ENCODE results near the gene ACTR3. TPM values are rescaled to one million over a fixed set of nuclear protein-coding genes. Genes with fewer than 3 reads are reported as not detected.

Gene ACTR3
- total RNA-seq, 1 donor from 2014 or later: 172 TPM

GRCh38 chr2:113863144-113863543, 26.7 kb upstream of the ACTR3 start:
- Mint-ChIP-seq H3K36me3 (ENCODE audit: low read depth) (no peaks in the 10 kb centered on the region), H3K27ac (ENCODE audit: unreplicated experiment) (no peak overlapping the region), H3K27me3 (ENCODE audit: low read depth) (peaks cover 6% of the 10 kb centered on the region), H3K4me3 (no peak overlapping the region), H3K4me1 (peaks cover 5% of the 10 kb centered on the region), H3K9me3 (no peaks in the 10 kb centered on the region)
- no peak for DNase-seq (ENCODE audit: low read depth, low spot score)
- TF ChIP-seq, protein P1, sequence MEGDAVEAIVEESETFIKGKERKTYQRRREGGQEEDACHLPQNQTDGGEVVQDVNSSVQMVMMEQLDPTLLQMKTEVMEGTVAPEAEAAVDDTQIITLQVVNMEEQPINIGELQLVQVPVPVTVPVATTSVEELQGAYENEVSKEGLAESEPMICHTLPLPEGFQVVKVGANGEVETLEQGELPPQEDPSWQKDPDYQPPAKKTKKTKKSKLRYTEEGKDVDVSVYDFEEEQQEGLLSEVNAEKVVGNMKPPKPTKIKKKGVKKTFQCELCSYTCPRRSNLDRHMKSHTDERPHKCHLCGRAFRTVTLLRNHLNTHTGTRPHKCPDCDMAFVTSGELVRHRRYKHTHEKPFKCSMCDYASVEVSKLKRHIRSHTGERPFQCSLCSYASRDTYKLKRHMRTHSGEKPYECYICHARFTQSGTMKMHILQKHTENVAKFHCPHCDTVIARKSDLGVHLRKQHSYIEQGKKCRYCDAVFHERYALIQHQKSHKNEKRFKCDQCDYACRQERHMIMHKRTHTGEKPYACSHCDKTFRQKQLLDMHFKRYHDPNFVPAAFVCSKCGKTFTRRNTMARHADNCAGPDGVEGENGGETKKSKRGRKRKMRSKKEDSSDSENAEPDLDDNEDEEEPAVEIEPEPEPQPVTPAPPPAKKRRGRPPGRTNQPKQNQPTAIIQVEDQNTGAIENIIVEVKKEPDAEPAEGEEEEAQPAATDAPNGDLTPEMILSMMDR (conservative IDR thresholded peaks at IDR 0.05): no peak

- peaks cover 5% of the 10 kb centered on the region for H3K4me1 Mint-ChIP-seq
- TF ChIP-seq, protein P1 (conservative IDR thresholded peaks at IDR 0.05): no peak
- H3K4me3 Mint-ChIP-seq: no peak overlapping the region
- no peaks in the 10 kb centered on the region for H3K36me3 Mint-ChIP-seq (ENCODE audit: low read depth)
- H3K9me3 Mint-ChIP-seq: peaks cover 5% of the 10 kb centered on the region
- DNase-seq (ENCODE audit: low read depth, low spot score): no peak
- peaks cover 6% of the 10 kb centered on the region for H3K27me3 Mint-ChIP-seq (ENCODE audit: low read depth)
- no peak overlapping the region for H3K27ac Mint-ChIP-seq (ENCODE audit: unreplicated experiment)
These were observed 22.3 kb upstream of the ACTR3 start for GRCh38 chr2:113867571-113867970.

- peaks cover 6% of the 10 kb centered on the region for H3K27me3 Mint-ChIP-seq (ENCODE audit: low read depth)
- H3K27ac Mint-ChIP-seq (ENCODE audit: unreplicated experiment): no peak overlapping the region
These were observed 20.6 kb upstream of the ACTR3 start for GRCh38 chr2:113869253-113869652.

GRCh38 chr2:113872201-113872600, 17.7 kb upstream of the ACTR3 start:
- Mint-ChIP-seq H3K27me3 (ENCODE audit: low read depth) (peaks cover 6% of the 10 kb centered on the region), H3K4me1 (peaks cover 4% of the 10 kb centered on the region), H3K9me3 (peaks cover 5% of the 10 kb centered on the region), H3K4me3 (no peak overlapping the region), H3K36me3 (ENCODE audit: low read depth) (no peaks in the 10 kb centered on the region), H3K27ac (ENCODE audit: unreplicated experiment) (no peak overlapping the region)
- TF ChIP-seq, protein P1 (conservative IDR thresholded peaks at IDR 0.05): no peak
- no peak for DNase-seq (ENCODE audit: low read depth, low spot score)

More at GRCh38 chr2:113869253-113869652, 20.6 kb upstream of the ACTR3 start:
- no peak for DNase-seq (ENCODE audit: low read depth, low spot score)
- Mint-ChIP-seq H3K36me3 (ENCODE audit: low read depth) (no peaks in the 10 kb centered on the region), H3K4me3 (no peak overlapping the region), H3K4me1 (peaks cover 5% of the 10 kb centered on the region), H3K9me3 (peaks cover 5% of the 10 kb centered on the region)
- TF ChIP-seq, protein P1 (conservative IDR thresholded peaks at IDR 0.05): no peak

DNA sequence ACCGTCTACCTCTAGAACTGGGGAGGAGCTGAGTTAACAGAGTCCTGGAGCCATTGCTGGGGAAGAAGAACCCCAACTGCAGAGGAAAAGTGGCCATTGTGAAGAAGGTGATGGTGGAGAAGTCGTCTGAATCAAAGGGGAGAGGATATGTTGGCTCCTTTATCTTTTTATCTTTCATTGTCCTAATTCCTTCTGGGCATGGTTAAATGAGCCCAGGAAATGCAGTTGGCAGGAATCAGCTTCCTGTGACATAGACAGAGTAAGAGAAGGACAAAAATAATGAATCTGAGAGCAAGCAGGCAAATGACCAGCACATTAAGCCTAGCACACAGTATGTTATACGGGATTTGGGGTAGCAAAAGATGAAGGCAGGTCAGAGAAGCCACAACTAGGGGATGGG, 16.0 kb upstream of the ACTR3 start:
- H3K4me1 Mint-ChIP-seq: no peaks in the 10 kb centered on the region
- H3K9me3 Mint-ChIP-seq: peaks cover 5% of the 10 kb centered on the region
- H3K27me3 Mint-ChIP-seq (ENCODE audit: low read depth): no peaks in the 10 kb centered on the region
- no peak overlapping the region for H3K27ac Mint-ChIP-seq (ENCODE audit: unreplicated experiment)
- TF ChIP-seq, protein P1 (conservative IDR thresholded peaks at IDR 0.05): no peak
- DNase-seq (ENCODE audit: low read depth, low spot score): no peak
- no peak overlapping the region for H3K4me3 Mint-ChIP-seq
- H3K36me3 Mint-ChIP-seq (ENCODE audit: low read depth): no peaks in the 10 kb centered on the region

DNA sequence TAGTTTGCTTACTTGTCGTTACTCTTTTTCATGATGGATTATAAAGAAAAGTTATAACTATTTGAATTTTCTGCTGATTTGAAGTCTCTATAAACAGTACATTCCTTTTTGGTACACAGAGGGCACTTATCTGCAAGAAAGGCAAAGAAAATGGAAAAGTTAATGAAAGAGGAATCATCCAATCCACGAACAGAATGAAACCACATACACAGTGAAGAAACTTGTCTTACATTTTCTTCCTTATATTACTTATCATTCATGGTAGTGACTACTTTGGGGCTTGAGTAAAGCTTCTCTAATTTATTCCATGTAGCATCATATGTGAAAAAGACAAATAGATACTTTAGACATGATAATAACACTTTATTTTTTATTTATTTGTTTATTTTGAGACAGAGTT, 14.8 kb upstream of the ACTR3 start:
- H3K36me3 Mint-ChIP-seq (ENCODE audit: low read depth): no peaks in the 10 kb centered on the region
- H3K27ac Mint-ChIP-seq (ENCODE audit: unreplicated experiment): no peak overlapping the region
- TF ChIP-seq, protein P1 (conservative IDR thresholded peaks at IDR 0.05): no peak
- peaks cover 5% of the 10 kb centered on the region for H3K9me3 Mint-ChIP-seq
- no peak overlapping the region for H3K4me3 Mint-ChIP-seq
- no peaks in the 10 kb centered on the region for H3K4me1 Mint-ChIP-seq
- DNase-seq (ENCODE audit: low read depth, low spot score): no peak
- no peaks in the 10 kb centered on the region for H3K27me3 Mint-ChIP-seq (ENCODE audit: low read depth)

All from neural crest cell (in vitro differentiated cells).